Measurements from ENCODE around the gene MSANTD3. TPM values are rescaled to one million over a fixed set of nuclear protein-coding genes. Genes with fewer than 3 reads are reported as not detected.

MSANTD3 gene
- total and polyA plus RNA-seq, 5 experiments from 2014 or later: 3.5 to 12.9 (median 5.9) TPM

GRCh38 chr9:100473276-100474081 is 46.5 kb downstream of the MSANTD3 start:
- H3K27me3 Mint-ChIP-seq: peaks cover 14 to 47% (median 25%) of the 10 kb centered on the region in 5 donors
- no peaks in the 10 kb centered on the region for H3K36me3 Mint-ChIP-seq
- peaks cover 4 to 12% (median 7%) of the 10 kb centered on the region in 4 donors for H3K4me1 Mint-ChIP-seq
- DNase-seq: peak in 8 of 10 donors; percentile 4 to 33 (median 15)
- no peak overlapping the region for H3K27ac Mint-ChIP-seq
- peak; percentile 65 to 75 for ATAC-seq
- peaks cover 0 to 2% (median 0%) of the 10 kb centered on the region in 9 donors for H3K9me3 Mint-ChIP-seq
- POLR2A ChIA-PET: no interaction called here
- peak overlapping the region; percentile 33 to 84 (median 65) for H3K4me3 Mint-ChIP-seq

- H3K27ac Mint-ChIP-seq: peak overlapping the region in 3 of 10 donors; percentile 13 to 79 (median 34)
- H3K36me3 Mint-ChIP-seq: no peaks in the 10 kb centered on the region
- peaks cover 18 to 46% (median 25%) of the 10 kb centered on the region in 5 donors for H3K27me3 Mint-ChIP-seq
- H3K4me3 Mint-ChIP-seq: peak overlapping the region; percentile 62 to 85 (median 72)
- POLR2A ChIA-PET: no interaction called here
- peaks cover 4 to 12% (median 7%) of the 10 kb centered on the region in 4 donors for H3K4me1 Mint-ChIP-seq
- H3K9me3 Mint-ChIP-seq: peaks cover 0 to 2% (median 0%) of the 10 kb centered on the region in 9 donors
- ATAC-seq (peak in 1 of 2 donors; percentile 27), DNase-seq (no peak)
These were observed 47.4 kb downstream of the MSANTD3 start for GRCh38 chr9:100474082-100474923.

- Mint-ChIP-seq H3K9me3 (peaks cover 0 to 2% (median 0%) of the 10 kb centered on the region in 9 donors), H3K27me3 (peaks cover 21 to 46% (median 28%) of the 10 kb centered on the region in 5 donors), H3K4me3 (peak overlapping the region in 4 of 10 donors; percentile 8 to 71 (median 46)), H3K36me3 (peaks cover 0 to 3% (median 0%) of the 10 kb centered on the region in 3 donors), H3K4me1 (peaks cover 4 to 12% (median 7%) of the 10 kb centered on the region in 4 donors), H3K27ac (no peak overlapping the region)
- POLR2A ChIA-PET: no interaction called here
- ATAC-seq: no peak
- no peak for DNase-seq
These were observed 48.0 kb downstream of the MSANTD3 start for GRCh38 chr9:100474924-100475276.

GRCh38 chr9:100477241-100477640 is 50.3 kb downstream of the MSANTD3 start:
- H3K27ac Mint-ChIP-seq: no peak overlapping the region
- peaks cover 0 to 3% (median 0%) of the 10 kb centered on the region in 3 donors for H3K36me3 Mint-ChIP-seq
- H3K4me1 Mint-ChIP-seq: peaks cover 4 to 12% (median 7%) of the 10 kb centered on the region in 4 donors
- POLR2A ChIA-PET: no interaction called here
- no peak for ATAC-seq
- DNase-seq: no peak
- H3K9me3 Mint-ChIP-seq: peaks cover 0 to 2% (median 0%) of the 10 kb centered on the region in 9 donors
- H3K27me3 Mint-ChIP-seq: peaks cover 21 to 36% (median 29%) of the 10 kb centered on the region in 5 donors
- no peak overlapping the region for H3K4me3 Mint-ChIP-seq

GRCh38 chr9:100478192-100478591 is 51.2 kb downstream of the MSANTD3 start:
- POLR2A ChIA-PET: interaction anchor here (0.7 kb wide), 1 partner anchor 19 kb away, joined by 3 read pairs; no protein-coding TSS in a partner anchor
- Mint-ChIP-seq H3K9me3 (peaks cover 0 to 2% (median 0%) of the 10 kb centered on the region in 9 donors), H3K4me3 (no peak overlapping the region), H3K4me1 (peaks cover 4 to 12% (median 5%) of the 10 kb centered on the region in 4 donors), H3K36me3 (peaks cover 0 to 3% (median 0%) of the 10 kb centered on the region in 3 donors), H3K27ac (no peak overlapping the region), H3K27me3 (peaks cover 23 to 35% (median 25%) of the 10 kb centered on the region in 5 donors)
- DNase-seq: no peak
- ATAC-seq: no peak

- no peak overlapping the region for H3K4me3 Mint-ChIP-seq
- POLR2A ChIA-PET: no interaction called here
- H3K36me3 Mint-ChIP-seq: peaks cover 0 to 3% (median under 1%) of the 10 kb centered on the region in 3 donors
- peaks cover 0 to 2% (median 0%) of the 10 kb centered on the region in 9 donors for H3K9me3 Mint-ChIP-seq
- no peak for ATAC-seq
- no peak for DNase-seq
- H3K4me1 Mint-ChIP-seq: no peaks in the 10 kb centered on the region
- H3K27me3 Mint-ChIP-seq: peaks cover 12 to 30% (median 18%) of the 10 kb centered on the region in 5 donors
- no peak overlapping the region for H3K27ac Mint-ChIP-seq
These were observed 52.9 kb downstream of the MSANTD3 start for GRCh38 chr9:100479820-100480219.

- H3K36me3 Mint-ChIP-seq: peaks cover 0 to 6% (median 0%) of the 10 kb centered on the region in 3 donors
- H3K4me1 Mint-ChIP-seq: no peaks in the 10 kb centered on the region
- peaks cover 0 to 2% (median 0%) of the 10 kb centered on the region in 9 donors for H3K9me3 Mint-ChIP-seq
- no peak overlapping the region for H3K4me3 Mint-ChIP-seq
- POLR2A ChIA-PET: no interaction called here
- H3K27me3 Mint-ChIP-seq: peaks cover 0 to 13% (median 4%) of the 10 kb centered on the region in 5 donors
- DNase-seq (no peak), ATAC-seq (no peak)
- H3K27ac Mint-ChIP-seq: no peak overlapping the region
These were observed 58.3 kb downstream of the MSANTD3 start for GRCh38 chr9:100485196-100485595.

GRCh38 chr9:100486479-100487176 is 59.7 kb downstream of the MSANTD3 start:
- H3K27me3 Mint-ChIP-seq: peaks cover 0 to 8% (median 4%) of the 10 kb centered on the region in 5 donors
- no peak overlapping the region for H3K27ac Mint-ChIP-seq
- no peak overlapping the region for H3K4me3 Mint-ChIP-seq
- ATAC-seq: no peak
- POLR2A ChIA-PET: no interaction called here
- no peaks in the 10 kb centered on the region for H3K4me1 Mint-ChIP-seq
- DNase-seq: no peak
- H3K9me3 Mint-ChIP-seq: no peaks in the 10 kb centered on the region
- H3K36me3 Mint-ChIP-seq: peaks cover 0 to 6% (median 0%) of the 10 kb centered on the region in 3 donors

GRCh38 chr9:100488177-100488576 is 61.2 kb downstream of the MSANTD3 start:
- Mint-ChIP-seq H3K9me3 (no peaks in the 10 kb centered on the region), H3K27me3 (peaks cover 0 to 4% (median 0%) of the 10 kb centered on the region in 5 donors), H3K36me3 (peaks cover 0 to 6% (median 0%) of the 10 kb centered on the region in 3 donors), H3K27ac (no peak overlapping the region), H3K4me3 (no peak overlapping the region), H3K4me1 (peaks cover 0 to 2% (median 0%) of the 10 kb centered on the region in 4 donors)
- ATAC-seq (no peak), DNase-seq (no peak)
- POLR2A ChIA-PET: no interaction called here

GRCh38 chr9:100489836-100490235 is 62.9 kb downstream of the MSANTD3 start:
- Mint-ChIP-seq H3K4me3 (no peak overlapping the region), H3K4me1 (peaks cover 0 to 2% (median 0%) of the 10 kb centered on the region in 4 donors), H3K27ac (no peak overlapping the region), H3K36me3 (peaks cover 0 to 6% (median 0%) of the 10 kb centered on the region in 3 donors), H3K27me3 (peaks cover 0 to 3% (median 0%) of the 10 kb centered on the region in 5 donors), H3K9me3 (no peaks in the 10 kb centered on the region)
- no peak for DNase-seq
- POLR2A ChIA-PET: no interaction called here
- no peak for ATAC-seq

- Mint-ChIP-seq H3K9me3 (no peaks in the 10 kb centered on the region), H3K27me3 (peaks cover 0 to 3% (median 0%) of the 10 kb centered on the region in 5 donors), H3K4me1 (peaks cover 0 to 2% (median 0%) of the 10 kb centered on the region in 4 donors), H3K36me3 (no peaks in the 10 kb centered on the region), H3K4me3 (no peak overlapping the region), H3K27ac (no peak overlapping the region)
- POLR2A ChIA-PET: no interaction called here
- DNase-seq (no peak), ATAC-seq (no peak)
These were observed 66.0 kb downstream of the MSANTD3 start for GRCh38 chr9:100492952-100493351.

GRCh38 chr9:100498592-100498991 is 71.6 kb downstream of the MSANTD3 start:
- POLR2A ChIA-PET: no interaction called here
- peaks cover 0 to 2% (median 0%) of the 10 kb centered on the region in 5 donors for H3K27me3 Mint-ChIP-seq
- H3K9me3 Mint-ChIP-seq: no peaks in the 10 kb centered on the region

More at GRCh38 chr9:100498592-100498991, 71.6 kb downstream of the MSANTD3 start:
- no peak for DNase-seq
- ATAC-seq: no peak
- no peak overlapping the region for H3K27ac Mint-ChIP-seq
- no peaks in the 10 kb centered on the region for H3K36me3 Mint-ChIP-seq
- no peaks in the 10 kb centered on the region for H3K4me1 Mint-ChIP-seq
- no peak overlapping the region for H3K4me3 Mint-ChIP-seq

Measured in naive thymus-derived CD8-positive, alpha-beta T cell (primary cell).